ENCODE measurements around the gene WDR26.

DNA sequence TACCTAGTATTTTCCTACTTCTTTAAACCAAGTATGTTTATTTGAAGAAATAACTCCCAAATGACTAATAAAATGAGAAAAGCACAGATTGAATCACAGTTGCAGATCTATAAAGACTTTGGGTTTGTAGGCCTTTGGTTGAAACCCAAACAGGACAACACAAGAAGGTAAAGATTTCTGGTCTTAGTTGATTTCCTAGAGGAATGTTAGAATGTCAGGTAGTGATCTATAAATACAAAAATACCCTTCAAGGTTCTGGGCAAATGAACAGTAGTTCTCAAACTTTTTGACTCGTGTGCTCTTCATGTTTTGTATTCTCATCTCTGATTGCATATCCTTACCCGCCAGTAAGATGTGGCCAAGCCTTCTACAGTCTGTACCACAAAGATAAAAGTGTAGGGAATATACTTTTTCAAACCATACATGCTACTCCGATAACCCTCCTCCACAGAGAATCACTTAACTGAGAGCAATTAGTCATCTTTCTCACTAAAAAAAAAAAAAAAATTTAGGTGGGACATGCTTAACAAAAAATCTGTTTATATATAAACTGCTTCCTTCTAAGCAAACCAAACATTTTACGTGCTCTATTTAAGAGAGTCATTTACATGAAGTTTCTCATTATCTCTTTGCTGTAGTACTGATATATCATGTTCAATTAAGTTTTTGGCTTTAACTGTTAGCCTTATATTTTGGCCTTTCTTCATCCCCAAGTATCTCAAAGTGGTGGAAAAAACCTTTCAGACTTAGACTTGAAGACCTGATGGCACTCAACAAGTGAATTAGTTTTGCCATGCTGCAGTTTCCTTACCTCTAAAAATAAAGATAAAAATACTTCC, 42.0 kb downstream of the WDR26 start:
- TF ChIP-seq, protein P1, sequence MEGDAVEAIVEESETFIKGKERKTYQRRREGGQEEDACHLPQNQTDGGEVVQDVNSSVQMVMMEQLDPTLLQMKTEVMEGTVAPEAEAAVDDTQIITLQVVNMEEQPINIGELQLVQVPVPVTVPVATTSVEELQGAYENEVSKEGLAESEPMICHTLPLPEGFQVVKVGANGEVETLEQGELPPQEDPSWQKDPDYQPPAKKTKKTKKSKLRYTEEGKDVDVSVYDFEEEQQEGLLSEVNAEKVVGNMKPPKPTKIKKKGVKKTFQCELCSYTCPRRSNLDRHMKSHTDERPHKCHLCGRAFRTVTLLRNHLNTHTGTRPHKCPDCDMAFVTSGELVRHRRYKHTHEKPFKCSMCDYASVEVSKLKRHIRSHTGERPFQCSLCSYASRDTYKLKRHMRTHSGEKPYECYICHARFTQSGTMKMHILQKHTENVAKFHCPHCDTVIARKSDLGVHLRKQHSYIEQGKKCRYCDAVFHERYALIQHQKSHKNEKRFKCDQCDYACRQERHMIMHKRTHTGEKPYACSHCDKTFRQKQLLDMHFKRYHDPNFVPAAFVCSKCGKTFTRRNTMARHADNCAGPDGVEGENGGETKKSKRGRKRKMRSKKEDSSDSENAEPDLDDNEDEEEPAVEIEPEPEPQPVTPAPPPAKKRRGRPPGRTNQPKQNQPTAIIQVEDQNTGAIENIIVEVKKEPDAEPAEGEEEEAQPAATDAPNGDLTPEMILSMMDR (IDR thresholded peaks at IDR 0.05) = no peak
- TF ChIP-seq POLR2A (IDR thresholded peaks at IDR 0.05) (no peak), EP300 (IDR thresholded peaks at IDR 0.05) (no peak)

Measured in tibial nerve (tissue), 4 donors.